ENCODE measurements around the gene FUCA1. TPM values are rescaled to one million over a fixed set of nuclear protein-coding genes. Genes with fewer than 3 reads are reported as not detected.

The FUCA1 gene
- total and polyA plus RNA-seq, 2 of the 8 experiments (the other 6 are each of a cell fraction or from before 2014, with no cell fraction given) = 5.9 to 6.4 TPM

DNA sequence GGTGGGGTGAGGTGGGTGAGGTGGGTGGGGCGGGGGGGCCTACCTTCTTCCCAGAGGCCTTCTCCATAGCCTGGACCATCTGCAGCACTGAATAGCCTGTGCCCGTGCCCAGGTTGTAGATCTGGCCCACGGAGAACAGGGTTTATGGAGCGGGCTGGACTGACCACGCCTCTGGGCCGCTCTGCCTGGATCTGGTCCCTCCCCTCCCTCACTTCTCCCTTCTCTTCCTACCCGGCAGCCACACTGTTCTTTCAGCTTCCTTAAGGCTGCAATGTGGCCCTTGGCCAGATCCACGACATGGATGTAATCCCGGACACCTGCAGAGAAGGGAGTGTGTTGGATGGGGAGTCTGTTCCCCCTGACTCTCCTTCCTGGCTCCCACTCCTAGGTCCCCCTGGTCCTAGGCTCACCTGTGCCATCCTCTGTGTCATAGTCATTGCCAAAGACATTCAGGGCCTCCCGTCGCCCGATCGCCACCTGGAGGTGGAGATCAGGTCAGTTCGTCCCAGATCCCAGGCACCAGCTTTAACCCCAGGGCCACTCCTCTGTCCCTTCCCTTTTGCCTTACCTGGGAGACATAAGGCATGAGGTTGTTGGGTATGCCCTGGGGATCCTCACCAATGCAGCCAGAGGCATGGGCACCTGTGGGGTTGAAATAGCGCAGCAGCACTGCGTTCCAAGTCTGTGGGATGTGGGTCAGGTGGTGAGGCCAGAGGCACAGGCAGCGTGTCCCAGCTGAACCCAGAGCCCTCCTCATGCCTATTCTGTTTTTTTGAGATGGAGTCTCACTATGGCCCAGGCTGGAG is 71.4 kb downstream of the FUCA1 start (continued):
- no peak for TF ChIP-seq POLR2AphosphoS5 (IDR thresholded peaks at IDR 0.05; ENCODE audit: low read depth, low read length)
- TF ChIP-seq POU5F1 (IDR thresholded peaks at IDR 0.05; ENCODE audit: low read depth, low read length) = no peak

Data from H1 (cell line).